GM12878 (cell line): ENCODE measurements around the gene C10orf88. TPM values are rescaled to one million over a fixed set of nuclear protein-coding genes. Genes with fewer than 3 reads are reported as not detected.
"Not testable (repeated sequence)": the region's sequence is repeated elsewhere in the genome, so short reads cannot be mapped to it uniquely, and the experiment has no call there.

Experiments used
- ATAC-seq: fragments of 200-7000 bp; cut with Tn5 transposase; 3 replicates; pipeline ENCODE4 v1.9.1; 2020; ENCODE audit warnings: mild to moderate bottlenecking, moderate library complexity
- BruUV-seq: library from RNA; stranded (reverse); fragments of 400-500 nt; replicated peaks from 2 replicates; lab custom pipeline; 2021; lab: Mats Ljungman, UMichigan
- CTCF ChIA-PET: fragments of 300-600 bp; sonication (Branson Sonifier 250); formaldehyde crosslinking; extraction: SDS; loops from one replicate; lab custom pipeline; 2021; ENCODE audit warnings: inconsistent platforms; lab: Yijun Ruan, JAX
- POLR2A ChIA-PET: fragments of 350-600 bp; formaldehyde crosslinking; extraction: SDS; loops from one replicate; lab custom pipeline; 2021; ENCODE audit warnings: inconsistent platforms; lab: Charles Lee
- RAD21 ChIA-PET: fragments of 300-600 bp; sonication (Branson Sonifier 250); formaldehyde crosslinking; loops from one replicate; lab custom pipeline; 2023; ENCODE audit warnings: antibody characterized with exemption; ENCODE audit not compliant: unreplicated experiment; lab: Charles Lee
- SMC1A ChIA-PET: fragments of 300-600 bp; sonication (Branson Sonifier 250); formaldehyde crosslinking; loops from one replicate; lab custom pipeline; 2023; ENCODE audit not compliant: unreplicated experiment, uncharacterized antibody; lab: Charles Lee
- DNase-seq: peaks from one replicate; pipeline ENCODE4 v3.0.0-alpha.2; 2011; ENCODE audit warnings: low read depth, low spot score
- FAIRE-seq: peaks from 3 replicates; lab custom pipeline; 2011; peaks lifted over from hg19 to GRCh38; lab: Jason Lieb, UNC
- H2AFZ ChIP-seq: 2 replicates; pipeline ENCODE4 v1.6.0; 2011; ENCODE audit warnings: low read depth, low read length, control low read depth; ENCODE audit not compliant: control insufficient read depth
- H3K27ac ChIP-seq: 2 replicates; pipeline ENCODE4 v1.5.1; 2011; ENCODE audit warnings: control low read depth; ENCODE audit not compliant: control insufficient read depth, insufficient read depth
- H3K27me3 ChIP-seq, 2 experiments: replicated peaks in 1 of 2; 2 replicates each; pipeline versions ENCODE4 v1.6.0 to v1.6.1; 2011; ENCODE audit warnings: low read length in 1 of 2; ENCODE audit not compliant: control insufficient read depth in 2 of 2, insufficient read depth in 2 of 2
- H3K36me3 ChIP-seq, 2 experiments: 2 replicates each; pipeline ENCODE4 v1.5.1; 2011; ENCODE audit warnings: low read length in 1 of 2; ENCODE audit not compliant: control insufficient read depth in 2 of 2, insufficient read depth in 2 of 2
- H3K4me1 ChIP-seq: 2 replicates; pipeline ENCODE4 v1.6.1; 2011; ENCODE audit warnings: mild to moderate bottlenecking, low read length, moderate library complexity, mixed read lengths; ENCODE audit not compliant: control insufficient read depth, insufficient read depth
- H3K4me2 ChIP-seq: 2 replicates; pipeline ENCODE4 v1.6.0; 2011; ENCODE audit warnings: control low read depth; ENCODE audit not compliant: control insufficient read depth, insufficient read depth
- H3K4me3 ChIP-seq: fragments of 200-600 bp; sonication (generic); 2 replicates; pipeline ENCODE4 v1.5.1; 2016
- H3K79me2 ChIP-seq: 2 replicates; pipeline ENCODE4 v1.6.0; 2011; ENCODE audit warnings: low read length; ENCODE audit not compliant: control insufficient read depth, insufficient read depth
- H3K9ac ChIP-seq: 2 replicates; pipeline ENCODE4 v1.8.0; 2011; ENCODE audit warnings: low read length, control low read depth, mixed read lengths; ENCODE audit not compliant: control insufficient read depth, insufficient read depth
- H3K9me3 ChIP-seq: replicated peaks from 3 replicates; pipeline ENCODE4 v1.5.1; 2011; ENCODE audit warnings: mild to moderate bottlenecking, low read length; ENCODE audit not compliant: control insufficient read depth, insufficient read depth
- H4K20me1 ChIP-seq: 2 replicates; pipeline ENCODE4 v1.6.0; 2011; ENCODE audit not compliant: control insufficient read depth, insufficient read depth
- CHD2 ChIP-seq: IDR thresholded peaks from 2 replicates; pipeline ENCODE4 v1.6.1; 2011; ENCODE audit warnings: low read depth, low read length, improper control_type of control experiment, borderline replicate concordance
- EP300 ChIP-seq, 2 experiments: fragments of 150-350 bp in 1 of 2; IDR thresholded peaks; 2 replicates each; pipeline ENCODE4 v1.6.1; 2011 to 2012; ENCODE audit warnings: low read depth in 2 of 2, low read length in 2 of 2, borderline replicate concordance in 1 of 2, improper control_type of control experiment in 1 of 2, inconsistent platforms in 1 of 2; ENCODE audit not compliant: control insufficient read depth in 1 of 2
- WGBS: methylation state at CpG from one replicate; pipeline ENCODE4 v1.1.6; 2016; ENCODE audit warnings: low lambda C conversion rate; ENCODE audit not compliant: insufficient replicate concordance, insufficient coverage; ENCODE audit errors: missing lambda C conversion rate; 5-methylcytosine and 5-hydroxymethylcytosine counted together
- in situ Hi-C: fragments of 300-500 bp; cut with MboI; formaldehyde crosslinking; loops from 9 replicates; pipeline ENCODE4 v1.14.3; 2018; ENCODE audit warnings: mixed read lengths
- intact Hi-C: fragments of 100-400 bp; cut with micrococcal nuclease; formaldehyde crosslinking; loops from one replicate; pipeline ENCODE4 v1.14.2; 2022; ENCODE audit not compliant: unreplicated experiment
- polyA plus RNA-seq, 11 experiments: library from polyadenylated mRNA; depleted of rRNA in 4 of 11; unstranded in 6 of 11; stranded (reverse) in 5 of 11; fragments of >200 nt; fragmentation: Nextera tagmentation in 4 of 11; fragmentation: Illumina TruSeq in 1 of 11; extraction: Ambion mirVana in 4 of 11; extraction: Trizol in 1 of 11; gene quantifications; 1 replicate in 1 of 11; 2 replicates in 10 of 11; pipeline versions ENCODE4 v1.2.1 to v1.2.3, GENCODE V29; 2011 to 2016; ENCODE audit warnings: inconsistent platforms in 2 of 11, missing spikeins in 2 of 11, low read depth in 1 of 11
- total RNA-seq, 4 experiments: library from RNA; depleted of rRNA in 3 of 4; stranded (reverse); fragments of >200 nt in 3 of 4; fragmentation: Illumina TruSeq in 1 of 4; extraction: Trizol in 1 of 4; gene quantifications; 2 replicates each; pipeline versions ENCODE4 v1.2.1 to v1.2.3, GENCODE V29; 2013 to 2021

C10orf88 gene
- total and polyA plus RNA-seq, 10 of the 15 experiments (the other 5 are each of a cell fraction or from before 2014, with no cell fraction given), result 4.7 to 12.5 (median 8.5) TPM

GRCh38 chr10:122910310-122910709 lies 43.7 kb downstream of the C10orf88 start, which contains the start of gene FAM24A:
Gene FAM24A, plus strand, starts transcription at chr10:122910610. Its CDS starts 1,025 bp downstream, at chr10:122911635.
- DNase-seq (no peak), FAIRE-seq (no peak), ATAC-seq (no peak)
- H3K27me3 ChIP-seq, result no peaks in the 10 kb centered on the region
- no peaks in the 10 kb centered on the region for H3K4me1 ChIP-seq
- BruUV-seq, result no TSS peak
- ChIA-PET CTCF (no interaction called here), POLR2A (no interaction called here), SMC1A (no interaction called here), RAD21 (no interaction called here)
- H3K4me2 ChIP-seq, result no peak within 1 kb of the TSS
- H3K79me2 ChIP-seq, result no peaks in the 10 kb centered on the region
- no peak within 1 kb of the TSS for H2AFZ ChIP-seq
- H4K20me1 ChIP-seq, result no peaks in the 10 kb centered on the region
- H3K36me3 ChIP-seq, result no peaks in the 10 kb centered on the region
- no peak within 1 kb of the TSS for H3K27ac ChIP-seq
- TF ChIP-seq EP300 (IDR thresholded peaks at IDR 0.05; ENCODE audit: borderline replicate concordance in 1 of 2, control insufficient read depth in 1 of 2, low read depth in 2 of 2, low read length in 2 of 2) (no peak), CHD2 (no peak)
- no peak within 1 kb of the TSS for H3K9ac ChIP-seq
- intact Hi-C loops, result no loop called here
- in situ Hi-C loops, result no loop called here
- H3K9me3 ChIP-seq, result no peaks in the 10 kb centered on the region
- no peak within 1 kb of the TSS for H3K4me3 ChIP-seq
- WGBS, result 41% methylated on average over 1 of the region's 1 CpG

DNA sequence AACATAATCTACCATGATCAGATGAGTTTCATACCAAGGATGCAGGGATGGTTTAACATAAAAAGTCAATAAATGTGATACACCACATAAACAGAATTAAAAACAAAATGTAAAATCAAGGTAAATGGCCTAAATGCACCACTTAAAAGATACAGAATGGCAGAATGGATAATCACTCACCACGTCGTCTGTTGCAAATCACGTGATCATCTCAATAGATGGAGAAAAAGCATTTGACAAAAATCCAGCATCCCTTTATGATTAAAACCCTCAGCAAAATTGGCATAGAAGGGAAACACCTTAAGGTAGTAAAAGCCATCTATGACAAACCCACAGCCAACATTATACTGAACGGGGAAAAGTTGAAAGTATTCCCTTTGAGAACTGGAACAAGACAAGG lies 50.2 kb downstream of the C10orf88 start:
- BruUV-seq, H3K27ac ChIP-seq, intact Hi-C loops, H3K36me3 ChIP-seq, SMC1A ChIA-PET, H3K9me3 ChIP-seq, H4K20me1 ChIP-seq, ATAC-seq, H3K9ac ChIP-seq, DNase-seq, CTCF ChIA-PET, H2AFZ ChIP-seq, POLR2A ChIA-PET, in situ Hi-C loops, H3K27me3 ChIP-seq, RAD21 ChIA-PET, H3K4me1 ChIP-seq, H3K4me2 ChIP-seq, H3K79me2 ChIP-seq, H3K4me3 ChIP-seq, FAIRE-seq: not testable (repeated sequence)
- 76% methylated on average over 4 of the region's 4 CpGs for WGBS
